Activated CD8-positive, alpha-beta memory T cell treated with anti-CD3 and anti-CD28 coated beads, Interleukin-2, amount 50 U/mL, for 1 hour (primary cell): ENCODE measurements around the gene ABLIM3.

Experiments used
- DNase-seq: peaks from one replicate; pipeline ENCODE4 v3.0.0-alpha.2; 2020; ENCODE audit errors: extremely low read depth

Gene ABLIM3

DNA sequence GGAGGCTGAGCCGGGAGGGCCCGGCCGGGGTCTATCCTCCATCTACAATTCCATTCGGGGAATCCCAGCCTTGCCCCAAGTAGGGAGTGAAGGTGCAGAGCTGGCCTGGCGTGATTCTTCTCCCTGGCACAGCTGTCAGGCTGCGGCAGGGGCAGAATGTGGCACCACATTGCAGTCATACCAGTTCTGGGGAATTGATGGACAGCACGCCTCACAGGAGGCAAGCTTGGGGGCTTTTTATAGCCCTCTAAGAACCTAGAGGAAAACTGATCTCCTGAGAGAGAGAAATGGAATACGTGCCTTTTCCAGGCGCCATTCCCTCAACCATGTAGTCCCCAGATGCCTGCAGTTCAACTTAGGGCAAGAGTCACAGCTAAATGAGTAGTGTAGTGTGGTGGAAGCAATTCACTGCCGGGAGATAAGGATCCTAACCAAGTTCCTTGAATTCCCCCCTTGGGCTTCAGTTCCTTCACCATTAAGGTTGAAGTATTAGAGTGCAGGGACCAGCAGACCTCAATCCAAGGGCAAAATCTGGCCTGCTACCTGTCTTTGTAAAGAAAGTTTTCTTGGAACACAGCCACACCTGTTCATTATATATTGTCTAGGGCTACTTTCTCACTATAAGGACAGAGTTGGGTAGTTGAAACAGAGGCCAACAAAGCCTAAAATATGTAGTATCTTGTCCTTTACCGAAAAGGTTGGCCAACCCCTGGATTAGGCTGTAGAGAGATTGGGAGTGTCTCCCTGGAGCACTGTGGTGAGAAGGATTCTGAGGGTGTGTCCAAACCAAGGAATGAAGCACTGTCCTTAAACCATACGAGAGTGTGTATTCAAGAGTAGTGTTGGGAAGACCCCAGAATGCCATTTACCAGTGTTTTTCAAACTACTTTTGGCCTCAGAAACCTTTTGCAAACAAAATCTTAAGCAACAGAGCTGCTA lies 141.0 kb downstream of the ABLIM3 start:
- DNase-seq = no peak

DNA sequence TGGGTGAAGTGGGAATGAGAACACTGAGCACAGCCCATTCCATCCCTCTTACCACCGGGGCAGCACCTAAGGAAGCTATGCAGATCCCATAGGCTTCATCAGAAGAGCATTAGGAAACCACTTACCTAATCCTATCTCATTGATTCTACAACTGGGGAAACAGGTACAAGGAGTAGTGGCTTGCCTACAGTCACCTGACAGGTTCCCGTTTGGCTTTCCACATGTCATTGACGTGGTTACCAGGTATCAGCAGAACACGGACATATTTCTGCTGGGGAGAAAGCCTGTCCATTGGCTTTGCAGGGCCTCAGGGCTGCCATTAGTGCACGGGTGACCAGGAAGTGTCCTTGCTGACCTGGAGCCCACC lies 141.7 kb downstream of the ABLIM3 start:
- DNase-seq = no peak

DNA sequence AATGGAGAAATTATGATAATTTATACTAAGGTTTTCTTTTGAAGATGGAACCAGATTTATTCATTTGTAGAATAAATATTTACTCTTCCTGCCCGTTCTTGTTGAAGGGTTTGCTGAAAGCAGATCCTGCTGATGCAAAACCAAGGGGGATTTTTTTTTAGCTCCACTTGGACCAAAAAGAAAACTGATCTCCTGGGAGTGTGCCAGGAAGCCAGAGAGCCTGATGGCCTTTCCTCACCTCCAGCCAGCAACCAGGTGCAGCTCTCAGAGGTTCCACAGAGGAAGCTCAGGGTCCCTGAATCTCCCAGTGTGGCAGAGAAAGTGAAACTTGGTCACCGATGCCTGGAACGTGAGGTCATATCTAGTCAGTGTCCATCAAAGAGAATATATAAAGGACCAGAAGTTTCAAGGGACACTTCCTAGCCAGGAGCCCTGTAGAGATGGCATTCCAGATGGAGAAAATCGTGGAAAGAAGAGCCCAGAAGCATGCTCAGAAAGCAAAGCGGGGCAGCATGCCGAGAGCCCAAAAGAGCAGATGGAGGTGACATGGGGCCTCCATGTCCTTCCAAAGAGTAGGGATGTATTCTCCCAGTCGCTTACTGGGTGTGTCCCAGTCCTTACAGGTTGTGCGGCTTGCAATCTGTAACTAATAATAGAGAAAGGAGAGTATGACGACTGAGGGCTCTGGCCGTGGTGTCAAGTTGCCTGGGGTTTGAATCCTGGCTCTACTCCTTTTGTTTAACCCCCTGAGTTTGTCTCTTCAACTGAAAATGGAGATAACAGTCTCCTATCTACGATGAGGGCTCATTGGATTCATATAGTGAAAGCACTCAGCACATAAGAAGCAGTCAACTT lies 142.6 kb downstream of the ABLIM3 start:
- DNase-seq = no peak

DNA sequence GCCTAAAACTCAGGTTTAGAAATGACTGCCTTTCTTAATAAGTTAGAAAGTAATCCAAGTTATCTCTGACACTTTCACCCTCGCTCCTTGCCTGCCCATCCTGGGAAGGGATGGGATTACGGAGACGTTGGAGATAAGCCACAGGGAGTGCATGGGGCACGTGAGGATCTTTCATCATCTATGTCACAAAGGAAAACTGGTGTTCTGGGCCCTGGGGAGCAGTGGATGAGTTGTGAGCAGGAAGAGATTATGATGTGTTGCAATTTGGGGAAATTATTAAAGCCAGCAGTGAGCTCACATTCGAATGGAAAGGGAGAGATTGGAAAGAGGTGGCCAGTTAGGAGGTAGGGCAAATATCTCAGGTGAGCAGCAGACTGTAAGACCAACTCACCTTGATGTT lies 143.2 kb downstream of the ABLIM3 start:
- DNase-seq = no peak

DNA sequence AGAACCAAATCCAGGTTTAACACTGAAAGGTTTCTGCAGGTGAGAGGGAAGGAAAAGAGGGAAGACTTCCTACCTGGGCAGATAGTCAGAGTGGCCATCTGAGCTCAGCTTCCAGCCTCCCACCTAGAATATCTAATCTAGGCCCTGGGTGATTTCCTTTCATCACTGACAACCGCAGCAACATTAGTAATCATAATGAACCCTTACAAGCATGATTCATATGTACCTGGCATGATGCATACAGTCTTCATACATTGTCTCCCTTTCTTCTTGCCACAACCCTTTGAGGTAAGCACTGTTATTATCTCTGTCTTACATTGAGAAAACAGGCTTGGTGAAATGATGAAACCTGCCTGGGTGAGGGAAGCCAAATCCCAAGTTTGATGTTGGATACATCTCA lies 143.9 kb downstream of the ABLIM3 start:
- no peak for DNase-seq

DNA sequence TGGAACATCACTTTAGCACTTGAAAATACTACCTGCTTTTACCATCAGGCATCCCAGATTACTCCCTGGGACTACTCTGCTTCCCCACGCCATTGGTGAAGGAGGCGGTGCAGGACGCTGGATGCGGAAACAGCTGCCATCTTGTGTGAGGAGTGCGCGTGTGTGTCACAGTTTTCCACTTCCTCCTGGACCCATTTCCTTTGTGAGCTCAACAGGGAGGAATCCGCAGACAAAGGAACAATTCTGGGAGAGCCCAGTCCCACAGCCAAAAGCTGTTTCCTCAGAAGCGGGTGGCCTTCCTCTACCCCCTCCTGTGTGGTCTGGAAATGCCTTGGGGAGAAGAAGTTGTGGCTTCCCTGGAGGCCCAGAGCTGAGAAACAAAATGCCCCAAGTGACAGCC lies 147.1 kb downstream of the ABLIM3 start:
- no peak for DNase-seq

DNA sequence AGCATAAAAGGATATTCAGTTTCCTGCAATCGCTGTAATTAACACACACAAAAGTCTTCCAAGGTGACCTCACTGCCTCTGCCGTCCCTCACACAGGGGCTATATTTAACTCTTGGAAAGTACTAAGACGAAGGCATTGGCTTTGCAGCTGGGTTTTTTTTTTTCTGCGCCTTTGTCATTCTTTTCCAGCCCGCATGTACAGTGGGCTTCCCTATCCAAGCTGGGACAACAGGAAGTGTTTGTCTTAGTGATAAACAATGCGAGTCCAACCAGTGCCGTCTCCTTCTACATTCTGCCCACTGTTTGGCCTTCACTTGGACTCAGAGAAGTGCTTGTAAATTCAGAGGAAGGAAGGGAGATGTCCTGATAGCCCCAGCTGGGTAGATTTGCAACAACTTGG lies 148.0 kb downstream of the ABLIM3 start:
- no peak for DNase-seq

DNA sequence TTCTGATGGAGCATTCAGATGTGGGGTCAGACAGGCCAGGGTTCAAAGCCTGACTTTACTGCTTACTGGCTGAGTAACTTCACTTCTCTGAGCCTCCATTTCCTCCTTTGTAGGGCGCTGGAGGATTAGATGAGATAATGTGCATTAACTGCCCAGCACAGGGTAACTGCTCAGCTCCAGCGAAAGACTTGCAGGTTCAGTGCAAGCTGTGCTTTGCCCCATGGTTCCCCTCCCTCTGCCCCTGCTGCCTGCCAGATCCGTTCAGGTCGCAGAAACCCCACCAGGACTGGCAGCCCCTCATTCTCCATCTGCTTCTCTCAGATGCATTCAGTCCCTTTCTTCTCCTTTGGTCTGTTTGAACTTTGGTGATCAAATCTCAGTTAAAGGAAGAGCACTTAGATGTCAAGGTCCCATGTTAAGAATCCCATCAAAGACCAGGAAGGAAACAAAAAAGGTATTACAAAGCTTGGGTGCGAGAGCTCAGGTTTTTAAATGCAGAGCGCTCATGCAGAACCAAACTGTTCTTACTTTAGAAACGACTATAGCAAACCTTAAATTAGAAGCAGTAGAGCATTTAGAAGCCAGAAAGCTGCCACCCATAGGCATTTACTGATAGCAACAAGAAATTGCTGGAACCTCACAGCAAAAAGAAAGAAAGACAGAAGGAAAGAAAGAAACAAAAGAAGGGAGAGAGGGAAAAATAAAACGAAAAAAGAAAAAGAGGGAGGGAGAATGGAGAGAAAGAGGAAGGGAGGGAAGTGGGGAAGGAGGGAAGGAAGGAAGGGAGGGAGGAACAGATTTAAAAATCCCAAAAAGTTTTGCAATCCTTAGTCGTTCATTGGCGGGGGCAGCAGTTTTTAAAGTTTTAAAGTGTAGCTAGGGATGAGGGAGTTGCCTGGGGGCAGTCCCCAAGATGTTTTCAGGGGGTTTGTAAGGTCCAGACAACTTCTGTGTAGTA lies 153.9 kb downstream of the ABLIM3 start:
- no peak for DNase-seq

DNA sequence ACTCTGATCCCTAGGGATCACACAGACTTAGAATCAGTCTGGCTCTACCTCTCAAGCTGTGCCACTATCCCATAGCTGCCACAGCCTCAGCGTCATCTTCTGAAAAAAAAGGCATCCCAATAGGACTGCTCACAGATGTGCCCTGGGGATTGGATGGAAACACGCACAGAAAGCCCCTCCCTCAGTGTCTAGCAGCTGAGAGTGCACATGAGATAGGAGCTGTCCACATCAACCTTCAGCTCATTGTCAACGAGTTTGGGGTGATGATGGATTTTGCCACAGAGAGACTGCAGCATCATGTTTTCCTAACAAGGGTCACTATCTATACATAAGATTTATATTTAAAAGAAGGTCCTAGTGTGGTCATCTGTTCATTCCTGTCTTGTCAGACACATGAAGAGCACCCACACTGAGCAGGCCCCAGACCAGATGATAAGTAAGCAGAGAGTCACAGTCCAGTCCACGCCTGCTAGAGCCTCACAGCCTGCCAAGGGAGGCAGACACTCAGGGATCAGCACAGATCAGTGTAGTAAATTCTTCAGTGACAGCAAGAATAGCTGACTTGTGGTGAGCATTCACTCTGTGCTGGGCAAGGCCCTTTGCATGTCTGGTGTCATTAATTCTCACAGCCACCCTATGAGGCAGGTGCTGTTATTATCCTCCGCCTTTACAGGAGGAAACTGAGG lies 156.2 kb downstream of the ABLIM3 start:
- DNase-seq = no peak

DNA sequence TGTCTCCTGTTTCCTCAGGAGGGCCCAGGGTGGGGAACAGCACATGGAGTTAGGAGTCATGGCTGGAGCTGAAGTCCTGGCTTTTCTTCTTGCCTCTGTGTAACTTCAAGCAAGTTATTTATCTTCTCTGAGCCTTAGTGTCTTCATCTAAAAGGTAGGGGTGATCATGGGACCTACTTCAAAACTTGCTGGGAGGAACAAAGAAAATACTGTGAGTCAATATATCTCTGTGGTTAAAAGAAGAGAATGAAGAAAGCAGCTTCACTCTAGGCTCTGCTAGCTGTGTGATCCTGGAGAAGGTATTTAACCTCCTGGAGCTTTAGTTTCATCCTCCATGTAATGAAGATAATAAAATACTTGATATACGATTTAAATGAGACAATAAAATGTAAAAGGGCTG lies 156.9 kb downstream of the ABLIM3 start:
- DNase-seq = no peak

DNA sequence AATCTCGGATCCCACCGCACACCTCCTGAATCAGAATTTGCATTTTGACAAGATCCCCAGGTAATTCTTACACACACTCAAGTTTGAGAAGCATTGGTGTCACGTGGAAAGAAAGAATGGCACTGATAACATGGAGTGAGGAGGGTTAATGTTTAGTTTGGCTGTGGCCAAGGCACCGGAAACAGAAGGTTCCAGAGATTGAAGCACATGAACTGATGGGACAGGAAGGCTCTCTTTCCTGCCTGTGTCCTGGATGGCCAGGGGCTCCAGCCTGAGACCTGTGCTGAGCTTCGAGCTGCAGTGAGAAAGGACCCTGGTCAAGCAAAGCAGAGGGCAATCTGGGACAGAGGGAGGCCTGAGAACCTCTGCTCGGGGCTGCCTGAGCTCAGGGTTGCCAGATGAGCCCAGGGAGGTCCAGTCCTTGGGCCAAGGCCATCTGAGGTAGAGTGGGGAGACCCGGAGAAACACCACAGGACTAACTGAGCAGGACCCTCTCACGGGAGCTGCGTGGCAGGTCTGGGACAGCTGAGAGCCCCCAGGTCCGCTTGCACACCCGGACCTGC lies 157.6 kb downstream of the ABLIM3 start:
- DNase-seq = no peak

DNA sequence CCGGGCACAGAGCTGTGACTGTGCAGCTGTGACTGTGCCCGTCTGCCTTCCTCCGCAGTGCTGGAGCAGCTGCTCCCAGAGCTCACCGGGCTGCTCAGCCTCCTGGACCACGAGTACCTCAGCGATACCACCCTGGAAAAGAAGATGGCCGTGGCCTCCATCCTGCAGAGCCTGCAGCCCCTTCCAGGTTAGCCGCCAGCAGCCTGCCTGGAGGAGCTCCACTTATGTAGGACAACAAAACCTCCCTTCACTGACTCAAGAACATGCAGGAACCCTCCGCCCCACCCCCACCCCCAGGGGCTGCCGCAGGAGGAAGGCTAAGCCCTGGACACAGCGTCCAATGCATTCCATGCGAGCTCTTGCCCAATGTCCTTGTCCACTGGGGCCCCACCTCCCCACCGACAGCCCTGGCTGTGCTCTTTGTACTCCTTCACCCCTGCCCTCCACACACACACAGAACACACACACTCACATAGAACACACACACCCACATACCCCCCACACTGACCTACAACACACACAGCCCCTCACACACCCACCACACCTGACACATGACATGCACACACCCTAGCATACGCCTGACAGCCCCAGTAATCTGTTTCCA lies 158.3 kb downstream of the ABLIM3 start:
- no peak for DNase-seq

DNA sequence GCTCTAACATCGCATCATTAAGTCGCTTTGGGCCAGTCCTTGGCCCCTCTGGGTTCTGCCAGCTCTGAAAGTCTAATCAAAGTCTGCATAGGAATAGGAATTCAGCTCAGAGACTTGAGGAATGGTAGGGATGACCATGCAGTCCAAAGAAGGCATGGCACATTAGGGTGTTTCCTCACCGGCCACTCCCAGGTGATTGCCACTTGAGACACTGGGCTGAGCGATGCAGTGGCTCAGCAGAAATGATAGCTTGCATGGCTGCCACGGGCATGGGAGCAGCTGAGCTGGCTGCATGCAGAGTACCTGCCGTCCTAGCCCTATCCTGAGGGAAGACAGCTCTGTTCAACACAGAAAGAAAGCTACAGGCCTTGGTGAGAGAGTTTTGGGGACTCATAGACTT lies 159.1 kb downstream of the ABLIM3 start:
- DNase-seq = no peak

DNA sequence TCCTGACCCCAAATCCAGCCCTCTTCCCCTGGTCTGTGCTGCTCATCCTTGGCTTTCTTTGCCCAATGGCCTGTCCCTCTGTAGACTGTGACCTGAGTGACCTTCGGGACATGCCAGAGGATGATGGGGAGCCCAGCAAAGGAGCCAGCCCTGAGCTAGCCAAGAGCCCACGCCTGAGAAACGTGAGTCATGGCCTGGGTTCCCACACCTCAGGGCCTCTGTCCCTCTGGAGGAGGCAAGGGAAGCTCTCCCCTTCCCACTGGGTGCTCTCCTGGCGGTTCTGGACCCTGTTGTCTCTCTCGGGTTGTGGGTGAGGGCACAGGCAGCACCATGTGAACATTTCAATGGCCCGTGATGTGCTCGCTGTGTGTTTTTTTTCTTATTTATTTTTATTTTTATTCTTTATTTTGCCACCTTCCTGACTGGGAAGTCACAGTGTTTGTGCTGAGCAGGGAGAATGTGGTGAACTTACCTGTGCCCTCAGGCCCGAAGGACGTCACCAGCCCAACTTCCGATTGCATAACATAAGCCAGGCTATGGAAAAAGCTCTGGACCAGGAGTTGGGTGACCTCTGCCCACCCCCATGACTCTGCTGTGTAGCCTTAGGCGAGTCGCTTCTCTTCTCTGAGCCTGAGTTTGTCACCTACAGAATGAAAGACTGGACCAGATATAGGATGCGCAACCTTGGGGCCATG lies 159.9 kb downstream of the ABLIM3 start:
- no peak for DNase-seq

DNA sequence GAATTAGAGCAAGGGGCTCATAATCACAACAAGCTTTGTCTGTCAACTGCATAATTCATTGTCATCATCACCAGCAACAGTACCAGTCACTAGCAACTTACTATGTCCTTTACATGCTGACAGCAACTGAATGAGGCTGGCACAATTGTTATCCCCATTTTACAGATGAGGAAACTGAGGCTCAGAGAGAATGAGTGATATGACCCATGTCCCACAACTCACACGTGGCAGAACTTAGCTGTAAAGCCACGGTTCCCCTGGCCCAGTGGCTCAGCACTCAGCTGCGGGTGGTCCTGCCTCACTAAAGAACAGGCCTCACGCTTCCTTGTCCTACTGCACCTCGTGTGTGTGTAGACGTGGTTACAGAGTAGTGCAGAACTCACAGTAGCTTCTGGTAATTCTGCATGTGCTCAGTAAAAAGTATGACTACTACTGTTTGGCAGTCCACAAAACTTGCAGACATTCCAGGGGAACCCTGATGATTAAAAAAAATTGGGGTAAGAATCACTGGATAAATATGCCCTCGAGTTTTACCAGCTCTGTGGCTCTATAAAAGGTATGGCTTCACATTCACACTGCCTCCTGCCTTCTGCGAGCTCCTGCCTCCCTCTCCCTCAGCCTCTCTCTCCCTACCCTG lies 160.6 kb downstream of the ABLIM3 start:
- no peak for DNase-seq

DNA sequence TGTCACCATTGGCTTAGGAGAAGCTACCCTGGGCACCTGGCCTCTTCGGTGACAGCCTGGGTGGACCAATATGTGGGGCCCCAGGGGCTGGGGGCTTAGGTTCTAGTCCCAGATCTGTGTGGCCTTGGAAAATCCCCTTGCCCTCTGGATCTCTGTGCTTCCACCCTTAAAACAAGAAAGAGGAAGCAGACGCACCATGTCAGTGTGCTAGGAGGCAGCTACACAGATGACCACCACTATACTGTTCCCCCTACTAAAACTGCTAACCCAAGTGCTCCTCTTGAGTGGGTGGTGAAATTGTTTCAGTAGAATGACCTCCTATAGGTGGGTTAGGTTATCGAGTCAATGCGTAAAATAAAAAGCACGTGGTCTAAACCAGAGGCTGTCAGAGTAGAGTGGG lies 161.3 kb downstream of the ABLIM3 start:
- DNase-seq = no peak

DNA sequence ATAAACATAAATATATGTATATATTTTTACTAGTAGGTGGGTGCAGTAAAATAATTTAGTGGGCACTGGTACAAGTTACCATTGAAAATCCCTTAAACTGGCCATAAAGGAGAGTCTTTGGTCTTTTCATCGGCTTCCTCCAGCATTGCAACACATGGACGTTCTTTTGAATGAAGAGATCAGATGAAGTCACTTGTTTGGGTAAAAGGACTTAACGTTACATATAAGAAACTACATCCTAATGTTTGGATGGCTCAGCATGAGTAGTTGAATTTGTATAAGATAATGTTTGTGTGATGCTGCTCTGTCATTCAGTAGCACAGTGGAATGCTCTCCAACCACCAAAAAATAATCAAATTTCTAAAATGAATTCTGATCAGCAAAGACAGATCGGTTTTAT lies 161.9 kb downstream of the ABLIM3 start:
- DNase-seq = no peak

DNA sequence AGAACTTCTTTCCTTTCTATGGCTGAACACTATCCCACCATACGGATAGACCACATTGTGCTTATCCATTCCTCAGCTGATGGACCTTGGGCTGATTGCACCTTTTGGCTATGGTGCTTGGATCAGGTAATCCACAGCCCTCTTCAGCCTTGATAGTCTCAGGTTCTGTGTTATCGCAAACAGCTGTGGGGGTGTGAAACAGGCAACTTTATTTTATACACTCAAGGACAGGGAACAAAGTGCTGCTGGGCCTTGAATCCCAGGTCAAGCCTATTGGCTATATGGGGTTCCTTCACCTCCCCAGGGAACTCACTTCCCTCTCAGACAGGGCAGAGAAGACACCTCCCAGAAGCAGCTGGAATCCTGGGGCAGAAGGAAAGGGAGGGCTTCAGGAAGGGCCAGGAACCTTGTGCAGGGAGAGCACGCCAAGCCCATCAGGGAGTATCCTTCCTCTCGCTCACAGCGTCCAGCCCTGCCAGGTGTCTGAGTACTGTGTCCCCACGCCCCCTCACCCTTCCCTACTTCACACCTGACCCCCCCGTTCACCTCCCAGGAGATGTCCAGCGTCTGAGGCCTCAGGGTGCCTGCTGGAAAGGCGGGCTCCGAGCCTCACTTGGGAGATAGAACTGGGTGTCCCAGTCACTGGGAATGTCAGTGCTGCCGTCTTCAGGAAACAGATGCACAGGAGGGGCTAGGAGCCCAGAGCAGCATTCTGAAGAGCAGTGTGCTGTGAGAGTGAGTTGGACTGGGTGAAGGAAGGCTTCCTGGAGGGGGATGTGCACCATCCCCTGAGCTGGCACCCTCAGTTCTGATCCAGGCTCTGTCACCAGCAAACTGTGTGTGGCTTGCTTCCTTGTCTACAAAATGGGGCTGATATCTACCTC lies 163.1 kb downstream of the ABLIM3 start:
- no peak for DNase-seq
